GM23338 (cell line): Measurements from ENCODE around the gene FN1. TPM values are rescaled to one million over a fixed set of nuclear protein-coding genes. Genes with fewer than 3 reads are reported as not detected.
"Not testable (repeated sequence)": the region's sequence is repeated elsewhere in the genome, so short reads cannot be mapped to it uniquely, and the experiment has no call there.

Source experiments
- ATAC-seq: fragments of 200-7000 bp; cut with Tn5 transposase; 3 replicates; pipeline ENCODE4 v1.9.1; 2020
- DNase-seq: peaks from one replicate; pipeline ENCODE4 v3.0.0-alpha.2; 2015; ENCODE audit warnings: low spot score
- H2AFZ ChIP-seq: fragments of 200-600 bp; sonication (generic); 2 replicates; pipeline ENCODE4 v1.8.0; 2016; ENCODE audit warnings: antibody characterized with exemption, mild to moderate bottlenecking, moderate library complexity
- H3F3A ChIP-seq: fragments of 200-600 bp; sonication (generic); replicated peaks from 2 replicates; pipeline ENCODE4 v1.8.0; 2017; ENCODE audit warnings: antibody characterized with exemption, mixed run types, low read depth
- H3K27ac ChIP-seq: fragments of 200-600 bp; sonication (generic); 2 replicates; pipeline ENCODE4 v1.6.1; 2016; ENCODE audit warnings: low read depth
- H3K27me3 ChIP-seq: fragments of 200-600 bp; sonication (generic); 2 replicates; pipeline ENCODE4 v1.8.0; 2016; ENCODE audit warnings: mild to moderate bottlenecking, mixed run types, moderate library complexity; ENCODE audit not compliant: insufficient read depth
- H3K36me3 ChIP-seq: fragments of 200-600 bp; sonication (generic); 2 replicates; pipeline ENCODE4 v1.8.0; 2016; ENCODE audit warnings: mild to moderate bottlenecking; ENCODE audit not compliant: insufficient read depth
- H3K4me1 ChIP-seq: fragments of 200-600 bp; sonication (generic); 2 replicates; pipeline ENCODE4 v1.8.0; 2016; ENCODE audit warnings: mild to moderate bottlenecking, moderate library complexity; ENCODE audit not compliant: insufficient read depth
- H3K4me2 ChIP-seq: fragments of 200-600 bp; sonication (generic); 2 replicates; pipeline ENCODE4 v1.7.1; 2017; ENCODE audit warnings: mixed run types
- H3K4me3 ChIP-seq: fragments of 200-600 bp; sonication (generic); 2 replicates; pipeline ENCODE4 v1.6.1; 2016; ENCODE audit warnings: mixed run types
- H3K79me2 ChIP-seq: fragments of 200-600 bp; sonication (generic); replicated peaks from 2 replicates; pipeline ENCODE4 v1.8.0; 2017; ENCODE audit warnings: mild to moderate bottlenecking; ENCODE audit not compliant: insufficient read depth
- H3K9me2 ChIP-seq: fragments of 200-600 bp; sonication (generic); 2 replicates; pipeline ENCODE4 v1.8.0; 2017; ENCODE audit not compliant: insufficient read depth
- H4K20me1 ChIP-seq: fragments of 200-600 bp; sonication (generic); replicated peaks from 2 replicates; pipeline ENCODE4 v1.8.0; 2017; ENCODE audit warnings: mild to moderate bottlenecking; ENCODE audit not compliant: insufficient read depth
- H3K27ac Mint-ChIP-seq: 2 replicates; pipeline ENCODE4 v1.8.0; 2020; ENCODE audit warnings: inconsistent platforms, mild to moderate bottlenecking, moderate library complexity, mixed read lengths
- H3K27me3 Mint-ChIP-seq: 3 replicates; pipeline ENCODE4 v1.8.0; 2022; ENCODE audit warnings: low read depth, mild to moderate bottlenecking, moderate library complexity, mixed read lengths, inconsistent platforms; ENCODE audit not compliant: insufficient read depth, poor library complexity
- H3K36me3 Mint-ChIP-seq: 3 replicates; pipeline ENCODE4 v1.8.0; 2021; ENCODE audit warnings: low read depth, mild to moderate bottlenecking, inconsistent platforms, moderate library complexity, mixed read lengths
- H3K4me1 Mint-ChIP-seq: 3 replicates; pipeline ENCODE4 v1.8.0; 2020; ENCODE audit warnings: mild to moderate bottlenecking, inconsistent platforms, mixed read lengths
- H3K4me3 Mint-ChIP-seq: 3 replicates; pipeline ENCODE4 v1.8.0; 2021; ENCODE audit warnings: moderate library complexity, mild to moderate bottlenecking, inconsistent platforms, mixed read lengths
- H3K9me3 Mint-ChIP-seq: 3 replicates; pipeline ENCODE4 v1.8.0; 2020; ENCODE audit warnings: moderate library complexity, mild to moderate bottlenecking, inconsistent platforms, mixed read lengths
- JUNB ChIP-seq: IDR thresholded peaks from one replicate; pipeline ENCODE4 v1.6.1; 2016; ENCODE audit warnings: antibody characterized with exemption; ENCODE audit not compliant: unreplicated experiment
- STAT1 ChIP-seq: IDR thresholded peaks from one replicate; pipeline ENCODE4 v1.6.1; 2016; ENCODE audit warnings: antibody characterized with exemption; ENCODE audit not compliant: unreplicated experiment
- polyA plus RNA-seq: library from polyadenylated mRNA; unstranded; fragments of >200 nt; fragmentation: Nextera tagmentation; extraction: Ambion mirVana; gene quantifications from 2 replicates; pipeline ENCODE4 v1.2.1, GENCODE V29; 2016
- total RNA-seq: library from RNA; depleted of rRNA; stranded (reverse); fragments of >200 nt; shearing (Covaris generic); gene quantifications from 2 replicates; pipeline ENCODE4 v1.2.3, GENCODE V29; 2014
- TF ChIP-seq, protein P1 (sequence below), 2 experiments: fragments of 200-600 bp in 1 of 2; sonication (generic) in 1 of 2; conservative IDR thresholded peaks; 2 replicates each; pipeline versions ENCODE4 v1.5.1 to v1.6.1; 2016 to 2017; ENCODE audit warnings: antibody characterized with exemption in 2 of 2, low read depth in 2 of 2, mild to moderate bottlenecking in 2 of 2, moderate library complexity in 1 of 2
- TF ChIP-seq, protein P2 (sequence below): fragments of 250-450 bp; sonication (Bioruptor Pico); IDR thresholded peaks from 2 replicates; pipeline ENCODE4 v1.5.0; 2020; ENCODE audit warnings: mild to moderate bottlenecking, moderate library complexity

Gene FN1
- total and polyA plus RNA-seq, 2 experiments from 2014 or later = 79.6 to 255 TPM

DNA sequence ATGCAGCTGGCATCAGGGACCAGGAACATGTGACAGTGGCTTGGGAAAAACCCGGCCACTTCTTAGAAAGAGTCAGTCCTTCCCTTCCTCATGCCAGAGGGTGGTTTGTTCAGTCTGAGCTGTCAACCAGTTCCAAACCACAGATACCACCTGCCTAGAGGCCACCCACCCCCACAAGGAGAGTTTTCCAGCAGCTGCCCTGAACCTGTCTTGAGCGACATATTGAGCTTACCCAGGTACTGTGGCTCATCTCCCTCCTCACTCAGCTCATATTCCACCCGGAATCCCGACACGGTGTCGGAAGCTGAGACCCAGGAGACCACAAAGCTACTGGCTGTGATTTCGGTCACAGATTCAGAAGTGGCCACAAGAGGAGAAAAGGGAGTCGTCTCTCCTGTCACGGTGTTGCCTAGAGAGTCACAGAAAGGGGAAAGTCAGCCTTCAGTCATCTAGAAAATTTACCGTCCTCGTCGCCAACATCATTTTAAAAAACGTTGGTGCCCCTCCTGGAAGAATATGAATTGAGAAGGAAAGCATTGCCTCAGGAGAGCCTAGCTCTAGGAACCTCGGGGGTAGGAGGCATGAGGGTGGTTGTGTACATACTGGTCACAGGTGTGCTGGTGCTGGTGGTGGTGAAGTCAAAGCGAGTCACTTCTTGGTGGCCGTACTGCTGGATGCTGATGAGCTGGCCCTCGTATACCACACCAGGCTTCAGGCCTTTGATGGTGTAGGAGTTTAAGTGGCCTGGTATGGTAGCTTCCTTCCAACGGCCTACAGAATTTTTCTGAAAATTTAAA is 26.3 kb downstream of the FN1 start:
- ATAC-seq (no peak), DNase-seq (no peak)
- Histone ChIP-seq H3K27me3 (no peaks in the 10 kb centered on the region), H3K4me2 (no peak overlapping the region), H3K4me1 (no peaks in the 10 kb centered on the region), H3K36me3 (peaks cover 44% of the 10 kb centered on the region), H3K4me3 (no peak overlapping the region), H3K9me2 (no peaks in the 10 kb centered on the region), H2AFZ (no peak overlapping the region), H3K27ac (no peak overlapping the region), H4K20me1 (no peaks in the 10 kb centered on the region), H3K79me2 (no peaks in the 10 kb centered on the region), H3F3A (no peaks in the 10 kb centered on the region)
- TF ChIP-seq, protein P1, sequence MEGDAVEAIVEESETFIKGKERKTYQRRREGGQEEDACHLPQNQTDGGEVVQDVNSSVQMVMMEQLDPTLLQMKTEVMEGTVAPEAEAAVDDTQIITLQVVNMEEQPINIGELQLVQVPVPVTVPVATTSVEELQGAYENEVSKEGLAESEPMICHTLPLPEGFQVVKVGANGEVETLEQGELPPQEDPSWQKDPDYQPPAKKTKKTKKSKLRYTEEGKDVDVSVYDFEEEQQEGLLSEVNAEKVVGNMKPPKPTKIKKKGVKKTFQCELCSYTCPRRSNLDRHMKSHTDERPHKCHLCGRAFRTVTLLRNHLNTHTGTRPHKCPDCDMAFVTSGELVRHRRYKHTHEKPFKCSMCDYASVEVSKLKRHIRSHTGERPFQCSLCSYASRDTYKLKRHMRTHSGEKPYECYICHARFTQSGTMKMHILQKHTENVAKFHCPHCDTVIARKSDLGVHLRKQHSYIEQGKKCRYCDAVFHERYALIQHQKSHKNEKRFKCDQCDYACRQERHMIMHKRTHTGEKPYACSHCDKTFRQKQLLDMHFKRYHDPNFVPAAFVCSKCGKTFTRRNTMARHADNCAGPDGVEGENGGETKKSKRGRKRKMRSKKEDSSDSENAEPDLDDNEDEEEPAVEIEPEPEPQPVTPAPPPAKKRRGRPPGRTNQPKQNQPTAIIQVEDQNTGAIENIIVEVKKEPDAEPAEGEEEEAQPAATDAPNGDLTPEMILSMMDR (conservative IDR thresholded peaks at IDR 0.05; ENCODE audit: low read depth in 2 of 2) = no peak
- H3K27ac Mint-ChIP-seq = no peak overlapping the region
- no peaks in the 10 kb centered on the region for H3K9me3 Mint-ChIP-seq
- peaks cover 2% of the 10 kb centered on the region; the same call in 2 of the 3 replicates for H3K4me1 Mint-ChIP-seq
- H3K4me3 Mint-ChIP-seq = no peak overlapping the region
- no peaks in the 10 kb centered on the region for H3K27me3 Mint-ChIP-seq
- peaks cover 46% of the 10 kb centered on the region for H3K36me3 Mint-ChIP-seq

DNA sequence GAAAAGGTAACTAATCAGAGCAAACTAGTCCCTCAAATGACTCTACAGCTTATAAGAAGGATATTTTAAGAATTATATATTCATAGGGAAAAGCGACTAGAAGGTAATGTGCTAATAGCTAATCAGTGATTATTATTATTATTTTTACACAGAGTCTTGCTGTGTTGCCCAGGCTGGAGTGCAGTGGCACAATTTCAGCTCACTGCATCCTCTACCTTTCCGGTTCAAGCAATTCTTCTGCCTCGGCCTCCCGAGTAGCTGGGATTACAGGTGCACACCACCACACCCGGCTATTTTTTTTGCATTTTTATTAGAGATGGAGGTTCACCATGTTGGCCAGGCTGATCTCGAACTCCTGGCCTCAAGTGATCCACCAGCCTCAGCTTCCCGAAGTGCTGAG is 27.4 kb downstream of the FN1 start:
- H3K4me2 ChIP-seq, H3K27ac Mint-ChIP-seq, H3K9me3 Mint-ChIP-seq, ATAC-seq, DNase-seq, H3K4me1 Mint-ChIP-seq, H3K27me3 ChIP-seq, H3K4me1 ChIP-seq, H3K9me2 ChIP-seq, H3K79me2 ChIP-seq, H3F3A ChIP-seq, H4K20me1 ChIP-seq, H3K4me3 Mint-ChIP-seq, H3K27ac ChIP-seq, H2AFZ ChIP-seq, H3K4me3 ChIP-seq, H3K27me3 Mint-ChIP-seq: not testable (repeated sequence)
- peaks cover 38% of the 10 kb centered on the region for H3K36me3 Mint-ChIP-seq
- peaks cover 46% of the 10 kb centered on the region for H3K36me3 ChIP-seq

DNA sequence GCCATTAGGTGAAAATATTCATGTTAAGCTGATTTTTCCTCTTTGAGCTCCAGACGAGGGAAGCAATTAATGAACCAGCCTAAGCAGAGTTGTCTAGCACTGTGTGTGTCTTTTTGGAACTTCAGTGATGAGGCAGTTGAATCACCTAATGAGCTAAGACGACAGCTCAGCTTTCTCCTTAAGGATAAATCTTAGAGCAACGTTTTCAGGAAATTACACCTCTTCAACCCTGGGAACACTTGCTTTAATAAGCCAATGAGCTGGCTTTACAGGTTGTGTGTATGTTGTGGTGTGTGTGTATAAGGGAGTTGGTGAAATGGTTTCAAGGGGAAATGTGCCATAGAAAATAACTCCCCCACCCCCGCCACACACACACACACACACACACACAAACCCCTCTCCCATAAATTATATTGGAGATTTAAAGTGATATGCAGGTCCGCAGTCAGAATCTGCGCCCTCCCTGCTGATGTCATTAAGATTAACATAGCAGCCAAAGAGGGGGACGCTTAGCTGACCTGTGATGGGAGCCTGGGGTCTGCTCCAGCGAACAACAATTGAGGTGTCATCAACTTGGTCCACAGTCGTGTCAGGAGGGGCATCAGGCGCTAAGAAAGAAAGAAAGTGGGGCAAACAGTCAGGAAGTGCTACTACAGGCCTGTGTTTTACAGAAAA is 28.1 kb downstream of the FN1 start:
- Histone ChIP-seq H3K4me2 (no peak overlapping the region), H3F3A (no peaks in the 10 kb centered on the region), H4K20me1 (no peaks in the 10 kb centered on the region), H3K4me3 (no peak overlapping the region), H3K27ac (no peak overlapping the region), H3K27me3 (no peaks in the 10 kb centered on the region), H3K9me2 (no peaks in the 10 kb centered on the region), H3K4me1 (no peaks in the 10 kb centered on the region), H3K79me2 (no peaks in the 10 kb centered on the region), H2AFZ (no peak overlapping the region), H3K36me3 (peaks cover 45% of the 10 kb centered on the region)
- no peak overlapping the region for H3K27ac Mint-ChIP-seq
- peaks cover 33% of the 10 kb centered on the region for H3K36me3 Mint-ChIP-seq
- no peak for ATAC-seq
- H3K27me3 Mint-ChIP-seq = no peaks in the 10 kb centered on the region
- H3K9me3 Mint-ChIP-seq = no peaks in the 10 kb centered on the region
- H3K4me1 Mint-ChIP-seq = peaks cover 6% of the 10 kb centered on the region; the same call in 2 of the 3 replicates
- DNase-seq = no peak
- no peak overlapping the region for H3K4me3 Mint-ChIP-seq
- TF ChIP-seq JUNB = no peak
- TF ChIP-seq STAT1 = no peak
- TF ChIP-seq, protein P2, sequence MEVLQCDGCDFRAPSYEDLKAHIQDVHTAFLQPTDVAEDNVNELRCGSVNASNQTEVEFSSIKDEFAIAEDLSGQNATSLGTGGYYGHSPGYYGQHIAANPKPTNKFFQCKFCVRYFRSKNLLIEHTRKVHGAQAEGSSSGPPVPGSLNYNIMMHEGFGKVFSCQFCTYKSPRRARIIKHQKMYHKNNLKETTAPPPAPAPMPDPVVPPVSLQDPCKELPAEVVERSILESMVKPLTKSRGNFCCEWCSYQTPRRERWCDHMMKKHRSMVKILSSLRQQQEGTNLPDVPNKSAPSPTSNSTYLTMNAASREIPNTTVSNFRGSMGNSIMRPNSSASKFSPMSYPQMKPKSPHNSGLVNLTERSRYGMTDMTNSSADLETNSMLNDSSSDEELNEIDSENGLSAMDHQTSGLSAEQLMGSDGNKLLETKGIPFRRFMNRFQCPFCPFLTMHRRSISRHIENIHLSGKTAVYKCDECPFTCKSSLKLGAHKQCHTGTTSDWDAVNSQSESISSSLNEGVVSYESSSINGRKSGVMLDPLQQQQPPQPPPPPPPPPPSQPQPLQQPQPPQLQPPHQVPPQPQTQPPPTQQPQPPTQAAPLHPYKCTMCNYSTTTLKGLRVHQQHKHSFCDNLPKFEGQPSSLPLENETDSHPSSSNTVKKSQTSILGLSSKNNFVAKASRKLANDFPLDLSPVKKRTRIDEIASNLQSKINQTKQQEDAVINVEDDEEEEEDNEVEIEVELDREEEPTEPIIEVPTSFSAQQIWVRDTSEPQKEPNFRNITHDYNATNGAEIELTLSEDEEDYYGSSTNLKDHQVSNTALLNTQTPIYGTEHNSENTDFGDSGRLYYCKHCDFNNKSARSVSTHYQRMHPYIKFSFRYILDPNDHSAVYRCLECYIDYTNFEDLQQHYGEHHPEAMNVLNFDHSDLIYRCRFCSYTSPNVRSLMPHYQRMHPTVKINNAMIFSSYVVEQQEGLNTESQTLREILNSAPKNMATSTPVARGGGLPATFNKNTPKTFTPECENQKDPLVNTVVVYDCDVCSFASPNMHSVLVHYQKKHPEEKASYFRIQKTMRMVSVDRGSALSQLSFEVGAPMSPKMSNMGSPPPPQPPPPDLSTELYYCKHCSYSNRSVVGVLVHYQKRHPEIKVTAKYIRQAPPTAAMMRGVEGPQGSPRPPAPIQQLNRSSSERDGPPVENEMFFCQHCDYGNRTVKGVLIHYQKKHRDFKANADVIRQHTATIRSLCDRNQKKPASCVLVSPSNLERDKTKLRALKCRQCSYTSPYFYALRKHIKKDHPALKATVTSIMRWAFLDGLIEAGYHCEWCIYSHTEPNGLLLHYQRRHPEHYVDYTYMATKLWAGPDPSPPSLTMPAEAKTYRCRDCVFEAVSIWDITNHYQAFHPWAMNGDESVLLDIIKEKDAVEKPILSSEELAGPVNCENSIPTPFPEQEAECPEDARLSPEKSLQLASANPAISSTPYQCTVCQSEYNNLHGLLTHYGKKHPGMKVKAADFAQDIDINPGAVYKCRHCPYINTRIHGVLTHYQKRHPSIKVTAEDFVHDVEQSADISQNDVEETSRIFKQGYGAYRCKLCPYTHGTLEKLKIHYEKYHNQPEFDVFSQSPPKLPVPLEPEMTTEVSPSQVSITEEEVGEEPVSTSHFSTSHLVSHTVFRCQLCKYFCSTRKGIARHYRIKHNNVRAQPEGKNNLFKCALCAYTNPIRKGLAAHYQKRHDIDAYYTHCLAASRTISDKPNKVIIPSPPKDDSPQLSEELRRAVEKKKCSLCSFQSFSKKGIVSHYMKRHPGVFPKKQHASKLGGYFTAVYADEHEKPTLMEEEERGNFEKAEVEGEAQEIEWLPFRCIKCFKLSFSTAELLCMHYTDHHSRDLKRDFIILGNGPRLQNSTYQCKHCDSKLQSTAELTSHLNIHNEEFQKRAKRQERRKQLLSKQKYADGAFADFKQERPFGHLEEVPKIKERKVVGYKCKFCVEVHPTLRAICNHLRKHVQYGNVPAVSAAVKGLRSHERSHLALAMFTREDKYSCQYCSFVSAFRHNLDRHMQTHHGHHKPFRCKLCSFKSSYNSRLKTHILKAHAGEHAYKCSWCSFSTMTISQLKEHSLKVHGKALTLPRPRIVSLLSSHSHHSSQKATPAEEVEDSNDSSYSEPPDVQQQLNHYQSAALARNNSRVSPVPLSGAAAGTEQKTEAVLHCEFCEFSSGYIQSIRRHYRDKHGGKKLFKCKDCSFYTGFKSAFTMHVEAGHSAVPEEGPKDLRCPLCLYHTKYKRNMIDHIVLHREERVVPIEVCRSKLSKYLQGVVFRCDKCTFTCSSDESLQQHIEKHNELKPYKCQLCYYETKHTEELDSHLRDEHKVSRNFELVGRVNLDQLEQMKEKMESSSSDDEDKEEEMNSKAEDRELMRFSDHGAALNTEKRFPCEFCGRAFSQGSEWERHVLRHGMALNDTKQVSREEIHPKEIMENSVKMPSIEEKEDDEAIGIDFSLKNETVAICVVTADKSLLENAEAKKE = no peak
